A673 (cell line): ENCODE measurements around the gene NPLOC4. TPM values are rescaled to one million over a fixed set of nuclear protein-coding genes. Genes with fewer than 3 reads are reported as not detected.

Source experiments
- BruUV-seq: library from RNA; stranded (reverse); fragments of 400-500 nt; replicated peaks from 2 replicates; lab custom pipeline; 2021; lab: Mats Ljungman, UMichigan
- CTCF ChIA-PET: fragments of 300-600 bp; sonication (Branson Sonifier 250); formaldehyde crosslinking; loops from one replicate; lab custom pipeline; 2022; ENCODE audit warnings: antibody characterized with exemption; lab: Charles Lee
- POLR2A ChIA-PET: fragments of 300-600 bp; sonication (Branson Sonifier 250); formaldehyde crosslinking; loops from one replicate; lab custom pipeline; 2022; ENCODE audit warnings: antibody characterized with exemption; ENCODE audit not compliant: low non-redundant PET; lab: Charles Lee
- DNase-seq: peaks from one replicate; pipeline ENCODE4 v3.0.0-alpha.2; 2015; ENCODE audit warnings: low spot score
- H3K27ac ChIP-seq: fragments of 200-600 bp; sonication (generic); 2 replicates; pipeline ENCODE4 v1.5.1; 2016; ENCODE audit warnings: mixed run types, low read depth, mild to moderate bottlenecking, mixed read lengths, antibody characterized with exemption, low read length; ENCODE audit not compliant: poor library complexity, severe bottlenecking
- H3K27me3 ChIP-seq: fragments of 200-600 bp; sonication (generic); replicated peaks from 2 replicates; pipeline ENCODE4 v1.6.1; 2017; ENCODE audit warnings: mixed run types, low read depth, mild to moderate bottlenecking, mixed read lengths, antibody characterized with exemption, low read length; ENCODE audit not compliant: insufficient read depth, poor library complexity
- H3K36me3 ChIP-seq: fragments of 200-600 bp; sonication (generic); 2 replicates; pipeline ENCODE4 v1.6.1; 2016; ENCODE audit warnings: mixed run types, mild to moderate bottlenecking, mixed read lengths, antibody characterized with exemption, low read length; ENCODE audit not compliant: insufficient read depth, poor library complexity, severe bottlenecking
- H3K4me1 ChIP-seq: fragments of 200-600 bp; sonication (generic); 2 replicates; pipeline ENCODE4 v1.6.1; 2017; ENCODE audit warnings: mixed run types, mild to moderate bottlenecking, mixed read lengths, antibody characterized with exemption, low read length; ENCODE audit not compliant: insufficient read depth, poor library complexity, severe bottlenecking
- H3K4me3 ChIP-seq: fragments of 200-600 bp; sonication (generic); 2 replicates; pipeline ENCODE4 v1.5.1; 2016; ENCODE audit warnings: low read depth, mixed run types, mild to moderate bottlenecking, mixed read lengths, low read length; ENCODE audit not compliant: poor library complexity, severe bottlenecking
- H3K9me3 ChIP-seq: fragments of 200-600 bp; sonication (generic); 2 replicates; pipeline ENCODE4 v1.6.1; 2016; ENCODE audit warnings: mixed run types, low read depth, mild to moderate bottlenecking, mixed read lengths, antibody characterized with exemption, low read length; ENCODE audit not compliant: poor library complexity, severe bottlenecking
- EZH2 ChIP-seq: fragments of 200-600 bp; sonication (generic); IDR thresholded peaks from 2 replicates; pipeline ENCODE4 v1.6.1; 2017; ENCODE audit warnings: borderline replicate concordance, low read depth, mild to moderate bottlenecking, mixed read lengths, antibody characterized with exemption, low read length; ENCODE audit not compliant: poor library complexity, severe bottlenecking
- intact Hi-C: fragments of 100-400 bp; cut with micrococcal nuclease; formaldehyde crosslinking; loops from one replicate; pipeline ENCODE4 v1.10.0; 2022; ENCODE audit not compliant: unreplicated experiment
- total RNA-seq: library from RNA; stranded (reverse); gene quantifications from 2 replicates; pipeline ENCODE4 v1.2.3, GENCODE V29; 2021
- TF ChIP-seq, protein P1 (sequence below): fragments of 300-800, 200-600 bp; sonication (generic); conservative IDR thresholded peaks from 2 replicates; pipeline ENCODE4 v1.5.1; 2017; ENCODE audit warnings: low read depth, mild to moderate bottlenecking, antibody characterized with exemption, low read length, moderate library complexity, mixed read lengths

Gene NPLOC4
- total RNA-seq, 1 experiment from 2014 or later, result 195 TPM

DNA sequence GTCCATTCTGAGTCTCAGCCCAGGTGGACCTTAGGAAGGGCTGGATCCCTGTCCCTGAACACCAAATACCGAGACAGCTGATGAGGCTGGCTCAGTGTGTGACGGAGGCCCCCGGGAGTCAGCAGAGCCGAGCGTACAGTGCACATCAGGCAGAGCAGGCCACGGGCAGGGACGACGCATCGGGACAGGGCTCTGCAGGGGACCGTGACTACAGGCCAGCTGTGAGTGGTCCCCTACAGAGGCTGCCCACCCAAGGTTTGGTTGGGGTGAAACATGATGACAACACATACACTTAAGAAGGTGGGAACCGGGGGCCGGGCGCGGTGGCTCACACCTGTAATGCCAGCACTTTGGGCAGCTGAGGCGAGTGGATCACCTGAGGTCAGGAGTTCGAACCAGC lies 36.0 kb upstream of the NPLOC4 start:
- Histone ChIP-seq H3K27ac (no peak overlapping the region), H3K4me1 (peaks cover 4% of the 10 kb centered on the region), H3K36me3 (peaks cover 69% of the 10 kb centered on the region), H3K27me3 (no peaks in the 10 kb centered on the region), H3K9me3 (no peaks in the 10 kb centered on the region), H3K4me3 (no peak overlapping the region)
- ChIA-PET POLR2A (no interaction called here), CTCF (no interaction called here)
- TF ChIP-seq, protein P1, sequence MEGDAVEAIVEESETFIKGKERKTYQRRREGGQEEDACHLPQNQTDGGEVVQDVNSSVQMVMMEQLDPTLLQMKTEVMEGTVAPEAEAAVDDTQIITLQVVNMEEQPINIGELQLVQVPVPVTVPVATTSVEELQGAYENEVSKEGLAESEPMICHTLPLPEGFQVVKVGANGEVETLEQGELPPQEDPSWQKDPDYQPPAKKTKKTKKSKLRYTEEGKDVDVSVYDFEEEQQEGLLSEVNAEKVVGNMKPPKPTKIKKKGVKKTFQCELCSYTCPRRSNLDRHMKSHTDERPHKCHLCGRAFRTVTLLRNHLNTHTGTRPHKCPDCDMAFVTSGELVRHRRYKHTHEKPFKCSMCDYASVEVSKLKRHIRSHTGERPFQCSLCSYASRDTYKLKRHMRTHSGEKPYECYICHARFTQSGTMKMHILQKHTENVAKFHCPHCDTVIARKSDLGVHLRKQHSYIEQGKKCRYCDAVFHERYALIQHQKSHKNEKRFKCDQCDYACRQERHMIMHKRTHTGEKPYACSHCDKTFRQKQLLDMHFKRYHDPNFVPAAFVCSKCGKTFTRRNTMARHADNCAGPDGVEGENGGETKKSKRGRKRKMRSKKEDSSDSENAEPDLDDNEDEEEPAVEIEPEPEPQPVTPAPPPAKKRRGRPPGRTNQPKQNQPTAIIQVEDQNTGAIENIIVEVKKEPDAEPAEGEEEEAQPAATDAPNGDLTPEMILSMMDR, result no peak
- no peak for TF ChIP-seq EZH2
- DNase-seq, result no peak
- no TSS peak for BruUV-seq
- intact Hi-C loops, result no loop called here

DNA sequence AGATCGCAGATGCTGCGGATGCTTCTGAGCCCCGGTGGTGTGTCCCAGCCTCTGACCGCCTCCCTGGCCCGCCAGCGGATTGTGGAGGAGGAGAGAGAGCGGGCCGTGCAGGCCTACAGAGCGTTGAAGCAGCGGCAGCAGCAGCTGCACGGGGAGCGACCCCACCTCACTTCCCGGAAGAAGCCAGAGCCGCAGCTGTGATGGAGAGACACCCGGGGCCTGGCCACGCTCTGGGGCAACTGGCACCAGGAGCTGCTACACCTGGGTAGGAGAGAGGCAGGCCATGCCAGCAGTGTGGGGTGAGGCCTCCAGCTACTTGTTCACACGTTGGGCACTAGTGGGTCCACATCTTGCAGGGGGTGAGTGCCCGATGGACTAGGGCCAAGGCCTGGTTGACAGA lies 35.6 kb upstream of the NPLOC4 start:
- no peaks in the 10 kb centered on the region for H3K27me3 ChIP-seq
- no TSS peak for BruUV-seq
- H3K36me3 ChIP-seq, result peaks cover 70% of the 10 kb centered on the region
- no peak for DNase-seq
- ChIA-PET CTCF (no interaction called here), POLR2A (no interaction called here)
- no peak overlapping the region for H3K4me3 ChIP-seq
- intact Hi-C loops, result no loop called here
- no peak overlapping the region for H3K27ac ChIP-seq
- H3K4me1 ChIP-seq, result peaks cover 9% of the 10 kb centered on the region
- no peaks in the 10 kb centered on the region for H3K9me3 ChIP-seq
- TF ChIP-seq, protein P1, result no peak
- TF ChIP-seq EZH2, result no peak

DNA sequence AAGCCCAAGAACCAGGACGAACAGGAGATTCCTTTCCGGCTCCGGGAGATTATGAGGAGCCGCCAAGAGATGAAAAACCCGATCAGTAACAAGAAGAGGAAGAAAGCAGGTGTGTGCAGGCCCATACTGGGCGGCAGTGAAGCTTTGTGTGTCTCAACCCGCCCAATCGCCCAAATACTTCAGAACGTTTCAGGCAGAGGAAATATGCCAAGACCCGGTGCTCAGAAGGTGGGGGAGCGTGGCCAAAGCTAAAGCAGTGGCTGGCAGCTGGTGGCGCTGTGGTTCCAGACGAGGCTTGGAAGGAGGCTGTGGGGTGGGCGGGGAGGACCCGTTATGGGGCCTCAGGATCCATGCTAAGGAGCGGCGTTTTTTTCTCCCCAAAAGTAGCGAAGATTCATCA lies 30.8 kb upstream of the NPLOC4 start:
- DNase-seq, result peak; percentile 74
- peaks cover 54% of the 10 kb centered on the region for H3K36me3 ChIP-seq
- ChIA-PET POLR2A (interaction anchor here (0.6 kb wide), 1 partner anchor 13 kb away, joined by 20 read pairs; no protein-coding TSS in a partner anchor), CTCF (interaction anchor here (0.7 kb wide), 2 partner anchors 8 to 12 kb away, joined by 3 read pairs; no protein-coding TSS in a partner anchor)
- H3K27me3 ChIP-seq, result no peaks in the 10 kb centered on the region
- BruUV-seq, result TSS peak; percentile 36
- peak overlapping the region; percentile 46 for H3K27ac ChIP-seq
- TF ChIP-seq, protein P1, result peak; percentile 72
- no peak for TF ChIP-seq EZH2
- no peaks in the 10 kb centered on the region for H3K9me3 ChIP-seq
- H3K4me1 ChIP-seq, result peaks cover 18% of the 10 kb centered on the region
- intact Hi-C loops, result no loop called here
- H3K4me3 ChIP-seq, result peak overlapping the region; percentile 93
